Vagina (tissue), 2 donors: ENCODE results near the gene TSHZ1.

Experiments
- POLR2A ChIP-seq, 2 donors: fragments of 450-650 bp; IDR thresholded peaks; one replicate each; pipeline ENCODE4 v1.6.1; 2017; ENCODE audit warnings: antibody characterized with exemption in 2 of 2, mild to moderate bottlenecking in 2 of 2, moderate library complexity in 2 of 2
- POLR2AphosphoS5 ChIP-seq, 2 donors: sonication (generic); formaldehyde crosslinking; IDR thresholded peaks; one replicate each; pipeline ENCODE4 v1.9.0; 2017; ENCODE audit warnings: antibody characterized with exemption in 2 of 2, mild to moderate bottlenecking in 2 of 2, low read depth in 1 of 2; ENCODE audit not compliant: insufficient read depth in 1 of 2
- TF ChIP-seq, protein P1 (sequence below), 3 experiments: fragments of 450-650 bp in 2 of 3; fragments of 200-600 bp in 1 of 3; sonication (generic) in 1 of 3; IDR thresholded peaks; one replicate each; pipeline ENCODE4 v1.5.1; 2017 to 2019; ENCODE audit warnings: antibody characterized with exemption in 3 of 3, mild to moderate bottlenecking in 2 of 3, moderate library complexity in 2 of 3

DNA sequence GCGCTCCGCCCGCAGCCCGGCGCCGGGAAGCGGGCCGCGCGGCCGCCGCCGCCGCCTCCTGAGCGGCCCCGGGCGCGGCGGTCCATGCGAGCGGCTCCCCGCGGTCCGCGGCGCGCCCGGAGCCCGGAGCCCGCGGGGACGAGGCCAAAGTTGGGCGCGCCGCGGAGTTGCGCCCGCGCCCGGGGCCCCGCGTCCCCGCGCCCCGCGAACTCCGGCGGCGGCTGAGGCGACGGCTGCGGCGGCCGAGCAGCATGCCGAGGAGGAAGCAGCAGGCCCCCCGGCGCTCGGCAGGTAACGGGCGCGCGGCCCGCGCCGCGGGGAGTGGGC lies 992 bp downstream of the TSHZ1 start:
- TF ChIP-seq, protein P1, sequence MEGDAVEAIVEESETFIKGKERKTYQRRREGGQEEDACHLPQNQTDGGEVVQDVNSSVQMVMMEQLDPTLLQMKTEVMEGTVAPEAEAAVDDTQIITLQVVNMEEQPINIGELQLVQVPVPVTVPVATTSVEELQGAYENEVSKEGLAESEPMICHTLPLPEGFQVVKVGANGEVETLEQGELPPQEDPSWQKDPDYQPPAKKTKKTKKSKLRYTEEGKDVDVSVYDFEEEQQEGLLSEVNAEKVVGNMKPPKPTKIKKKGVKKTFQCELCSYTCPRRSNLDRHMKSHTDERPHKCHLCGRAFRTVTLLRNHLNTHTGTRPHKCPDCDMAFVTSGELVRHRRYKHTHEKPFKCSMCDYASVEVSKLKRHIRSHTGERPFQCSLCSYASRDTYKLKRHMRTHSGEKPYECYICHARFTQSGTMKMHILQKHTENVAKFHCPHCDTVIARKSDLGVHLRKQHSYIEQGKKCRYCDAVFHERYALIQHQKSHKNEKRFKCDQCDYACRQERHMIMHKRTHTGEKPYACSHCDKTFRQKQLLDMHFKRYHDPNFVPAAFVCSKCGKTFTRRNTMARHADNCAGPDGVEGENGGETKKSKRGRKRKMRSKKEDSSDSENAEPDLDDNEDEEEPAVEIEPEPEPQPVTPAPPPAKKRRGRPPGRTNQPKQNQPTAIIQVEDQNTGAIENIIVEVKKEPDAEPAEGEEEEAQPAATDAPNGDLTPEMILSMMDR (IDR thresholded peaks at IDR 0.05) = no peak
- TF ChIP-seq POLR2AphosphoS5 (IDR thresholded peaks at IDR 0.05; ENCODE audit: insufficient read depth in 1 of 2, low read depth in 1 of 2) (no peak), POLR2A (IDR thresholded peaks at IDR 0.05) (no peak)
